ENCODE results near the gene PIGQ.

DNA sequence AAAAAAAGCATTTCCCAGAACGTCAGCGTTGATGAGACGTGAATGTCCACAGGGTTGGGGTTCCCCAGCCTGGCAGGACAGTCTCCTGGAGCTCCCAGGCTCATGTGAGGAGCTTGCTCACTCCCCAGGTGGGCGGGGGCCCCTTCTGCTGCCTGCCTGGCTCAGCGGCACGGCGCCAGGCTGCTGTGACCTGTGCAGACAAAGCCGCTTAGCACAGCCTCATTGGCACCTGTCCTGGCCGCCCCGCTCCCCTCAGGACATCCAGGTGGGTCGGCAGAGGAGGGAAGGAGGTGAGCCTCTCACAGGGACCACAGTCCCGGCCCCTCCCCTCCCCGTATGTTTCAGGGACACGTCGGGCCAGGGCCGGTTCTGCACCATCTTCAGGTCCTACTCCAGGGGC is 48.1 kb downstream of the PIGQ start:
- TF ChIP-seq, protein P1, sequence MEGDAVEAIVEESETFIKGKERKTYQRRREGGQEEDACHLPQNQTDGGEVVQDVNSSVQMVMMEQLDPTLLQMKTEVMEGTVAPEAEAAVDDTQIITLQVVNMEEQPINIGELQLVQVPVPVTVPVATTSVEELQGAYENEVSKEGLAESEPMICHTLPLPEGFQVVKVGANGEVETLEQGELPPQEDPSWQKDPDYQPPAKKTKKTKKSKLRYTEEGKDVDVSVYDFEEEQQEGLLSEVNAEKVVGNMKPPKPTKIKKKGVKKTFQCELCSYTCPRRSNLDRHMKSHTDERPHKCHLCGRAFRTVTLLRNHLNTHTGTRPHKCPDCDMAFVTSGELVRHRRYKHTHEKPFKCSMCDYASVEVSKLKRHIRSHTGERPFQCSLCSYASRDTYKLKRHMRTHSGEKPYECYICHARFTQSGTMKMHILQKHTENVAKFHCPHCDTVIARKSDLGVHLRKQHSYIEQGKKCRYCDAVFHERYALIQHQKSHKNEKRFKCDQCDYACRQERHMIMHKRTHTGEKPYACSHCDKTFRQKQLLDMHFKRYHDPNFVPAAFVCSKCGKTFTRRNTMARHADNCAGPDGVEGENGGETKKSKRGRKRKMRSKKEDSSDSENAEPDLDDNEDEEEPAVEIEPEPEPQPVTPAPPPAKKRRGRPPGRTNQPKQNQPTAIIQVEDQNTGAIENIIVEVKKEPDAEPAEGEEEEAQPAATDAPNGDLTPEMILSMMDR (IDR thresholded peaks at IDR 0.05), result no peak
- TF ChIP-seq POLR2AphosphoS5 (IDR thresholded peaks at IDR 0.05; ENCODE audit: low read depth, low read length) (no peak), SIN3A (IDR thresholded peaks at IDR 0.05; ENCODE audit: borderline replicate concordance, insufficient read depth, low read depth, low read length) (no peak)
- TF ChIP-seq, protein P2, sequence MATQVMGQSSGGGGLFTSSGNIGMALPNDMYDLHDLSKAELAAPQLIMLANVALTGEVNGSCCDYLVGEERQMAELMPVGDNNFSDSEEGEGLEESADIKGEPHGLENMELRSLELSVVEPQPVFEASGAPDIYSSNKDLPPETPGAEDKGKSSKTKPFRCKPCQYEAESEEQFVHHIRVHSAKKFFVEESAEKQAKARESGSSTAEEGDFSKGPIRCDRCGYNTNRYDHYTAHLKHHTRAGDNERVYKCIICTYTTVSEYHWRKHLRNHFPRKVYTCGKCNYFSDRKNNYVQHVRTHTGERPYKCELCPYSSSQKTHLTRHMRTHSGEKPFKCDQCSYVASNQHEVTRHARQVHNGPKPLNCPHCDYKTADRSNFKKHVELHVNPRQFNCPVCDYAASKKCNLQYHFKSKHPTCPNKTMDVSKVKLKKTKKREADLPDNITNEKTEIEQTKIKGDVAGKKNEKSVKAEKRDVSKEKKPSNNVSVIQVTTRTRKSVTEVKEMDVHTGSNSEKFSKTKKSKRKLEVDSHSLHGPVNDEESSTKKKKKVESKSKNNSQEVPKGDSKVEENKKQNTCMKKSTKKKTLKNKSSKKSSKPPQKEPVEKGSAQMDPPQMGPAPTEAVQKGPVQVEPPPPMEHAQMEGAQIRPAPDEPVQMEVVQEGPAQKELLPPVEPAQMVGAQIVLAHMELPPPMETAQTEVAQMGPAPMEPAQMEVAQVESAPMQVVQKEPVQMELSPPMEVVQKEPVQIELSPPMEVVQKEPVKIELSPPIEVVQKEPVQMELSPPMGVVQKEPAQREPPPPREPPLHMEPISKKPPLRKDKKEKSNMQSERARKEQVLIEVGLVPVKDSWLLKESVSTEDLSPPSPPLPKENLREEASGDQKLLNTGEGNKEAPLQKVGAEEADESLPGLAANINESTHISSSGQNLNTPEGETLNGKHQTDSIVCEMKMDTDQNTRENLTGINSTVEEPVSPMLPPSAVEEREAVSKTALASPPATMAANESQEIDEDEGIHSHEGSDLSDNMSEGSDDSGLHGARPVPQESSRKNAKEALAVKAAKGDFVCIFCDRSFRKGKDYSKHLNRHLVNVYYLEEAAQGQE (IDR thresholded peaks at IDR 0.05; ENCODE audit: insufficient read depth in 1 of 2, low read depth in 2 of 2, low read length in 1 of 2), result no peak
